Right atrium auricular region (tissue), 2 donors: Measurements from ENCODE around the gene UBE2F. TPM values are rescaled to one million over a fixed set of nuclear protein-coding genes. Genes with fewer than 3 reads are reported as not detected.
"Not testable (repeated sequence)": the region's sequence is repeated elsewhere in the genome, so short reads cannot be mapped to it uniquely, and the experiment has no call there.

Experiments used
- DNase-seq: peaks from one replicate; pipeline ENCODE4 v3.0.0-alpha.2; 2019; ENCODE audit warnings: low spot score
- H3K27ac ChIP-seq, 2 donors: fragments of 200-600 bp; sonication (generic); 1 replicate in 1 of 2; 2 replicates in 1 of 2; pipeline ENCODE4 v1.5.1; 2016 to 2019
- H3K27me3 ChIP-seq, 2 donors: fragments of 200-600 bp; sonication (generic); one replicate each; pipeline versions ENCODE4 v1.5.1 to v1.6.0; 2017 to 2019
- H3K36me3 ChIP-seq: fragments of 200-600 bp; sonication (generic); one replicate; pipeline ENCODE4 v1.5.1; 2016
- H3K4me1 ChIP-seq, 2 donors: fragments of 200-600 bp; sonication (generic); one replicate each; pipeline versions ENCODE4 v1.5.1 to v1.6.0; 2017 to 2019
- H3K4me3 ChIP-seq, 2 donors: fragments of 200-600 bp; sonication (generic); 1 replicate in 1 of 2; 2 replicates in 1 of 2; pipeline ENCODE4 v1.5.1; 2017 to 2019; ENCODE audit warnings: mild to moderate bottlenecking in 1 of 2, moderate library complexity in 1 of 2
- H3K9me3 ChIP-seq, 2 donors: fragments of 200-600 bp; sonication (generic); one replicate each; pipeline ENCODE4 v1.5.1; 2019
- total RNA-seq, 2 donors: library from RNA; depleted of rRNA; stranded (reverse); fragments of >200 nt; gene quantifications; one replicate each; pipeline ENCODE4 v1.1.0, GENCODE V29; 2016
- TF ChIP-seq, protein P1 (sequence below), 2 donors: fragments of 200-600 bp; sonication (generic); IDR thresholded peaks; one replicate each; pipeline ENCODE4 v1.5.1; 2019; ENCODE audit warnings: antibody characterized with exemption in 2 of 2

Gene UBE2F
- total RNA-seq, 2 donors from 2014 or later: 78.4 to 79.6 TPM

DNA sequence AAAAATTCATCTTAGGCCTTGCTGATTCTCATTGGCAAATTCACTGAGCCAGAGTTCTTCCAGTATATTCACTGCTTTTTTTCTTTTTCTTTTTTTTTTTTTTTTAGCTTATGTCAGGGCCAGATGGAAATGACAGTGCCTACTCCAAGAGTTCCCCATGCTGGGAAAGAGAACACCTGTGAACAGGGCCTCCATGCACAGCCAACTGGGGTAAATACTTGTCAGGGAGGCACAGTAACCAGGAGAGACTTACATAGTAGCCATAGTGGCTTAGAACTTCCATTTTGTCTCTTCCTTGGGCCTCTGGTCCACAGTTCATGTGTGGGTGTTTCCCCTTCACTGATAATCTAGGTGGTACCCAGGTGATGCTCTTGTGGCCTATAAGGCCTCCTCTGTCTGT, 78.8 kb downstream of the UBE2F start:
- no peak for DNase-seq
- no peak overlapping the region for H3K27ac ChIP-seq
- H3K36me3 ChIP-seq: peaks cover 11% of the 10 kb centered on the region

DNA sequence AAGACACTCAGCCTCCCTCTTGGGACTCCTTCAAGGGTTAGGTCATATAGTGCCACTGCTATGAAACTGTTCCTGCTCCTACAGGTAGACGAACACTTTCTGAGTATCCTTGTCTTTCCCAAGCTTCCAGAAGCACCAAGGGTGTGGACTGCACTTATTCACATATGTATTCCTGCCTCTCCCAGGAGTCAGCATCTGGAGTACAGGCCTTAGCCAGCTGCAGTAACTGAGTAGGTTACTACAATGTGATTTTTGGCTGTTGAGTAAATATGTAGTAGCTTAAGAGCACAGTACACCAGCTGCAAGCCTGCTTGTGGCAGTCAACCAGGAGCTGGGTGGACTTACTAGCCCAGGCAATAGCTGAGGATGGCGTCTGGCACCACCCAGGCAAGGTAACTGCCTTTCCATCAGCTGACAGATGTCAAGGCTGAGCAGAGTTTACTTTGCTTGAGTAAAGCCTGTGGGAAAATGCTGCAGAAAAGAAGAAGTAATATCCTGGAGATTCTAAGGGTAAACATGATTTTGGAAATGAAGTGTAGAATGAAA, 80.0 kb downstream of the UBE2F start:
- no peak overlapping the region for H3K27ac ChIP-seq
- H3K9me3 ChIP-seq: no peaks in the 10 kb centered on the region
- H3K4me1 ChIP-seq: peaks cover 0 to 10% of the 10 kb centered on the region in 2 donors
- H3K27me3 ChIP-seq: no peaks in the 10 kb centered on the region
- no peak for DNase-seq
- TF ChIP-seq, protein P1, sequence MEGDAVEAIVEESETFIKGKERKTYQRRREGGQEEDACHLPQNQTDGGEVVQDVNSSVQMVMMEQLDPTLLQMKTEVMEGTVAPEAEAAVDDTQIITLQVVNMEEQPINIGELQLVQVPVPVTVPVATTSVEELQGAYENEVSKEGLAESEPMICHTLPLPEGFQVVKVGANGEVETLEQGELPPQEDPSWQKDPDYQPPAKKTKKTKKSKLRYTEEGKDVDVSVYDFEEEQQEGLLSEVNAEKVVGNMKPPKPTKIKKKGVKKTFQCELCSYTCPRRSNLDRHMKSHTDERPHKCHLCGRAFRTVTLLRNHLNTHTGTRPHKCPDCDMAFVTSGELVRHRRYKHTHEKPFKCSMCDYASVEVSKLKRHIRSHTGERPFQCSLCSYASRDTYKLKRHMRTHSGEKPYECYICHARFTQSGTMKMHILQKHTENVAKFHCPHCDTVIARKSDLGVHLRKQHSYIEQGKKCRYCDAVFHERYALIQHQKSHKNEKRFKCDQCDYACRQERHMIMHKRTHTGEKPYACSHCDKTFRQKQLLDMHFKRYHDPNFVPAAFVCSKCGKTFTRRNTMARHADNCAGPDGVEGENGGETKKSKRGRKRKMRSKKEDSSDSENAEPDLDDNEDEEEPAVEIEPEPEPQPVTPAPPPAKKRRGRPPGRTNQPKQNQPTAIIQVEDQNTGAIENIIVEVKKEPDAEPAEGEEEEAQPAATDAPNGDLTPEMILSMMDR (IDR thresholded peaks at IDR 0.05): no peak
- peaks cover 11% of the 10 kb centered on the region for H3K36me3 ChIP-seq
- no peak overlapping the region for H3K4me3 ChIP-seq

More for the DNA sequence above, 78.8 kb downstream of the UBE2F start:
- Histone ChIP-seq H3K4me1 (peaks cover 0 to 10% of the 10 kb centered on the region in 2 donors), H3K4me3 (no peak overlapping the region), H3K9me3 (no peaks in the 10 kb centered on the region), H3K27me3 (no peaks in the 10 kb centered on the region)
- TF ChIP-seq, protein P1 (IDR thresholded peaks at IDR 0.05): no peak

DNA sequence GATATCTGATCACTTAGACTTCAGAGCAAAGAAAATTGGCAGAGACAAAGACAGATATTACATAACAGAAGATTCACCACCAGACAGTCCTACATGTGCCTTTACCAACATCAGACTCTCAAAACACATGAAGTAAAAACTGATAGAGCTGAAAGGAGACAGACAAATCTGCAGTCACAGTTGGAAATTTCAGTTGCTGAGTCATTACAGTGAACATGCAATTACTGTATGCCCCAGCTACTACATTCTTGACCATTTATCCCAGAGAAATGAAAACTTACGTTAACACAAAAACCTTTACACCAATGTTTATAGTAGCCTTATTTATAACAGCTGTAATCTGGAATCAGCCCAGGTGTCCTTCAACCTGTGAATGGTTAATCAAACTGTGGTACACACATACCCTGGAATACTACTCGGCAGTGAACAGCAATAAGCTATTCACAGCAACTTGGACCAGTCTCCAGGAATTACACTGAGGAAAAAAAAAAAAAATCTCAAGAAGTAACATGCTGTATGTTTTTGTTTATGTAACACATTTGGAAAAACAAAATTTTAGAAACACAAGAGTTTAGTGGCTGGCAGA, 86.5 kb downstream of the UBE2F start:
- peaks cover 0 to under 1% of the 10 kb centered on the region in 2 donors for H3K4me1 ChIP-seq
- no peaks in the 10 kb centered on the region for H3K36me3 ChIP-seq
- TF ChIP-seq, protein P1 (IDR thresholded peaks at IDR 0.05): no peak
- H3K9me3 ChIP-seq: no peaks in the 10 kb centered on the region
- H3K27ac ChIP-seq: no peak overlapping the region
- no peak for DNase-seq
- H3K4me3 ChIP-seq: no peak overlapping the region
- no peaks in the 10 kb centered on the region for H3K27me3 ChIP-seq

DNA sequence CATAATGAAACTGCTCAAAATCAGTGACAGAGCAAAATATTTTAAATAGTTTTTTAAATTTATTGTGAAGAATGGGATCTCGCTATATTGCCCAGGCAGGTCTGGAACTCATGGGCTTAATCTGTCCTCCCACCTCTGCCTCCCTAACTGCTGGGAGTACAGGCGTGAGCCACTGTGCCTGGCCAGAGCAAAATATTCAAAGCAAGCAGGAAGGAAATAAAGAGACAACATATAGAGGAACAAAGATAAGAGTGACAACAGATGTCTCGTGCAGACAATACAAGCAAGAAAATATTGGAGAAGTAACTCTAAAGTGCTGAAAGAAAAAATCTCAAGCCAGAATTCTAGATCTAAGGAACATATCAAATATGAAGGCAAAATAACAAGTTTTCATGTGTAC, 89.0 kb downstream of the UBE2F start:
- H3K9me3 ChIP-seq: no peaks in the 10 kb centered on the region
- no peak for DNase-seq
- H3K4me3 ChIP-seq: no peak overlapping the region
- no peaks in the 10 kb centered on the region for H3K36me3 ChIP-seq
- peaks cover 0 to 10% of the 10 kb centered on the region in 2 donors for H3K4me1 ChIP-seq
- no peak overlapping the region for H3K27ac ChIP-seq
- no peaks in the 10 kb centered on the region for H3K27me3 ChIP-seq
- TF ChIP-seq, protein P1 (IDR thresholded peaks at IDR 0.05): no peak

- H3K4me1 ChIP-seq: peaks cover 0 to 21% of the 10 kb centered on the region in 2 donors
- not testable (repeated sequence) for DNase-seq, H3K4me3 ChIP-seq, H3K36me3 ChIP-seq, H3K27me3 ChIP-seq, H3K9me3 ChIP-seq, H3K27ac ChIP-seq
Observed at GRCh38 chr2:238057696-238058575, 91.1 kb downstream of the UBE2F start.

DNA sequence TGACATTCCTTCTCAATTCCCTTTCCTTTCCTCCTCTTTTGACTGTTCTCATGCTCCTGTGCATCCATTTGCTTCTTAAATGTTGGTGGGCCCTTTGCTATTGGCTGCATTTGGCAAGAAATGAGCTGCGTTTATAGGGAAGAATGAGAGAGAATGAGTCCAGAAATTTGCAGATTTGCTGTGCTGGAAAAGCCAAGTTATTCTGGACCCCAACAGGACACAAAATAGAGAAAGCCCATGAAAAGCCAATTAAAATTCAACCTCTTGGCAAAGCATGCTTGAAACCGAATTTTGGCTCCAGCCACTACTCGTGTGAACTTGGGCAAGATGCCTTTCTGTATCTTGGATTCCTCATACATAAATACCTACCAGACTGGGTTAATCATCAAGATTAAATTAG, 92.7 kb downstream of the UBE2F start:
- Histone ChIP-seq H3K4me1 (peaks cover 0 to 21% of the 10 kb centered on the region in 2 donors), H3K36me3 (no peaks in the 10 kb centered on the region), H3K27ac (peak overlapping the region in 1 of 2 donors; percentile 93), H3K4me3 (no peak overlapping the region), H3K9me3 (no peaks in the 10 kb centered on the region), H3K27me3 (no peaks in the 10 kb centered on the region)
- TF ChIP-seq, protein P1 (IDR thresholded peaks at IDR 0.05): no peak
- DNase-seq: peak; percentile 9
